GM21619 (cell line): ENCODE measurements around the gene CASP9.

ENCODE experiments used
- ATAC-seq: cut with Tn5 transposase; IDR thresholded peaks from one replicate; pipeline ENCODE4 v1.9.1; 2021; ENCODE audit not compliant: unreplicated experiment

CASP9 gene

GRCh38 chr1:15451014-15451722 lies 72.8 kb downstream of the CASP9 start:
- ATAC-seq = no peak

GRCh38 chr1:15449567-15449966 lies 74.4 kb downstream of the CASP9 start:
- ATAC-seq = no peak

- ATAC-seq = no peak
These were observed 75.0 kb downstream of the CASP9 start for GRCh38 chr1:15448877-15449462.

- ATAC-seq = no peak
These were observed 77.8 kb downstream of the CASP9 start for GRCh38 chr1:15446212-15446611.

- ATAC-seq = no peak
These were observed 78.5 kb downstream of the CASP9 start for GRCh38 chr1:15445390-15446122.

GRCh38 chr1:15444468-15445389 lies 79.3 kb downstream of the CASP9 start:
- no peak for ATAC-seq

- ATAC-seq = no peak
These were observed 80.7 kb downstream of the CASP9 start for GRCh38 chr1:15443281-15443680.

- ATAC-seq = no peak
These were observed 81.3 kb downstream of the CASP9 start for GRCh38 chr1:15442759-15443158.

- ATAC-seq = no peak
These were observed 81.9 kb downstream of the CASP9 start for GRCh38 chr1:15442119-15442518.
